HUES6 (cell line): ENCODE results near the gene RCBTB1.

Experiments
- H3K27ac ChIP-seq: 2 replicates; pipeline ENCODE4 v1.7.0; 2013; ENCODE audit warnings: low read depth, mild to moderate bottlenecking, low read length, inconsistent platforms
- H3K27me3 ChIP-seq: 2 replicates; pipeline ENCODE4 v1.6.1; 2013; ENCODE audit warnings: low read length; ENCODE audit not compliant: control insufficient read depth, insufficient read depth
- H3K36me3 ChIP-seq: 2 replicates; pipeline ENCODE4 v1.6.1; 2013; ENCODE audit warnings: low read length; ENCODE audit not compliant: control insufficient read depth, insufficient read depth
- H3K4me1 ChIP-seq: 2 replicates; pipeline ENCODE4 v1.6.1; 2013; ENCODE audit warnings: low read length; ENCODE audit not compliant: control insufficient read depth, insufficient read depth
- H3K4me3 ChIP-seq: 2 replicates; pipeline ENCODE4 v1.5.1; 2013; ENCODE audit warnings: low read depth, low read length
- H3K9ac ChIP-seq: one replicate; pipeline ENCODE4 v1.6.1; 2013; ENCODE audit warnings: mild to moderate bottlenecking, low read length
- H3K9me3 ChIP-seq: 2 replicates; pipeline ENCODE4 v1.6.1; 2013; ENCODE audit warnings: low read depth, low read length; ENCODE audit not compliant: control insufficient read depth, insufficient read depth

RCBTB1 gene

GRCh38 chr13:49585220-49586157, at the start of gene RCBTB1:
RCBTB1 (minus strand) TSS chr13:49585558; CDS start chr13:49567279, 18,279 bp downstream.
- Histone ChIP-seq H3K4me3 (peak within 1 kb of the TSS; percentile 96), H3K9ac (peak within 1 kb of the TSS; percentile 81), H3K9me3 (no peaks in the 10 kb centered on the region), H3K27ac (peak within 1 kb of the TSS; percentile 85; the same call in 1 of the 2 replicates), H3K27me3 (no peaks in the 10 kb centered on the region; the same call in 1 of the 2 replicates), H3K36me3 (peaks cover 6% of the 10 kb centered on the region), H3K4me1 (0 out of 2 replicates have a peak, but pooled peaks cover 4% of the 10 kb centered on the region)

GRCh38 chr13:49633710-49634109, 48.4 kb upstream of the RCBTB1 start:
- H3K27ac ChIP-seq: no peak overlapping the region
- no peaks in the 10 kb centered on the region for H3K9me3 ChIP-seq
- H3K9ac ChIP-seq: no peak overlapping the region
- H3K27me3 ChIP-seq: no peaks in the 10 kb centered on the region
- no peak overlapping the region for H3K4me3 ChIP-seq
- H3K36me3 ChIP-seq: no peaks in the 10 kb centered on the region
- H3K4me1 ChIP-seq: peaks cover 14% of the 10 kb centered on the region

- Histone ChIP-seq H3K27ac (no peak overlapping the region), H3K36me3 (no peaks in the 10 kb centered on the region), H3K4me3 (no peak overlapping the region), H3K4me1 (peaks cover 19% of the 10 kb centered on the region), H3K9ac (no peak overlapping the region), H3K9me3 (no peaks in the 10 kb centered on the region), H3K27me3 (no peaks in the 10 kb centered on the region)
Measured at GRCh38 chr13:49632156-49632555, 46.8 kb upstream of the RCBTB1 start.

- Histone ChIP-seq H3K27ac (no peak overlapping the region), H3K4me1 (peaks cover 17% of the 10 kb centered on the region), H3K36me3 (no peaks in the 10 kb centered on the region), H3K27me3 (no peaks in the 10 kb centered on the region), H3K4me3 (no peak overlapping the region), H3K9ac (no peak overlapping the region), H3K9me3 (no peaks in the 10 kb centered on the region)
Measured at GRCh38 chr13:49630580-49630979, 45.2 kb upstream of the RCBTB1 start.

GRCh38 chr13:49629947-49630346, 44.6 kb upstream of the RCBTB1 start:
- Histone ChIP-seq H3K9me3 (no peaks in the 10 kb centered on the region), H3K4me1 (peaks cover 16% of the 10 kb centered on the region), H3K27ac (no peak overlapping the region), H3K4me3 (no peak overlapping the region), H3K36me3 (no peaks in the 10 kb centered on the region), H3K27me3 (no peaks in the 10 kb centered on the region), H3K9ac (no peak overlapping the region)

- Histone ChIP-seq H3K27me3 (no peaks in the 10 kb centered on the region), H3K4me3 (no peak overlapping the region), H3K27ac (no peak overlapping the region), H3K4me1 (peaks cover 14% of the 10 kb centered on the region; the same call in 1 of the 2 replicates), H3K9ac (no peak overlapping the region), H3K9me3 (no peaks in the 10 kb centered on the region), H3K36me3 (no peaks in the 10 kb centered on the region)
Measured at GRCh38 chr13:49629196-49629938, 44.0 kb upstream of the RCBTB1 start.

GRCh38 chr13:49627831-49628652, 42.7 kb upstream of the RCBTB1 start, which contains the start of gene ARL11:
ARL11 (plus strand) TSS chr13:49628507; CDS start chr13:49630448, 1,941 bp downstream.
- H3K4me1 ChIP-seq: peaks cover 14% of the 10 kb centered on the region; the same call in 1 of the 2 replicates
- no peak within 1 kb of the TSS for H3K27ac ChIP-seq
- no peaks in the 10 kb centered on the region for H3K9me3 ChIP-seq
- H3K27me3 ChIP-seq: no peaks in the 10 kb centered on the region
- peak within 1 kb of the TSS; percentile 48 for H3K4me3 ChIP-seq
- H3K9ac ChIP-seq: no peak within 1 kb of the TSS
- no peaks in the 10 kb centered on the region for H3K36me3 ChIP-seq

GRCh38 chr13:49625392-49626079, 40.2 kb upstream of the RCBTB1 start:
- H3K36me3 ChIP-seq: no peaks in the 10 kb centered on the region
- no peaks in the 10 kb centered on the region for H3K27me3 ChIP-seq
- no peak overlapping the region for H3K9ac ChIP-seq
- H3K4me1 ChIP-seq: peaks cover 14% of the 10 kb centered on the region; the same call in 1 of the 2 replicates
- H3K4me3 ChIP-seq: no peak overlapping the region
- H3K9me3 ChIP-seq: no peaks in the 10 kb centered on the region
- no peak overlapping the region for H3K27ac ChIP-seq

- no peak overlapping the region for H3K4me3 ChIP-seq
- H3K4me1 ChIP-seq: peaks cover 14% of the 10 kb centered on the region; the same call in 1 of the 2 replicates
- no peaks in the 10 kb centered on the region for H3K27me3 ChIP-seq
- H3K27ac ChIP-seq: no peak overlapping the region
- H3K9me3 ChIP-seq: no peaks in the 10 kb centered on the region
- no peak overlapping the region for H3K9ac ChIP-seq
- no peaks in the 10 kb centered on the region for H3K36me3 ChIP-seq
Measured at GRCh38 chr13:49624229-49624628, 38.9 kb upstream of the RCBTB1 start.
